HepG2 (cell line): ENCODE data around the gene DIABLO. TPM values are rescaled to one million over a fixed set of nuclear protein-coding genes. Genes with fewer than 3 reads are reported as not detected.

Experiments
- BRF2 ChIP-seq: sonication (generic); formaldehyde crosslinking; IDR thresholded peaks from 2 replicates; pipeline ENCODE4 v1.8.1; 2022; ENCODE audit warnings: mild to moderate bottlenecking, missing genetic modification reagents
- CERS6 ChIP-seq: sonication (generic); formaldehyde crosslinking; IDR thresholded peaks from 2 replicates; pipeline ENCODE4 v1.5.0; 2020; ENCODE audit warnings: missing genetic modification reagents
- HOXD1 ChIP-seq: sonication (generic); formaldehyde crosslinking; IDR thresholded peaks from 2 replicates; pipeline ENCODE4 v1.5.0; 2020; ENCODE audit warnings: missing genetic modification reagents
- MAX ChIP-seq: IDR thresholded peaks from 2 replicates; pipeline ENCODE4 v1.6.1; 2012; ENCODE audit warnings: inconsistent platforms
- REST ChIP-seq, 2 experiments: IDR thresholded peaks; 2 replicates each; pipeline ENCODE4 v1.6.1; 2011 to 2012; ENCODE audit warnings: low read length in 2 of 2, borderline replicate concordance in 1 of 2, low read depth in 1 of 2, mild to moderate bottlenecking in 1 of 2, moderate library complexity in 1 of 2
- SOX6 ChIP-seq, 2 experiments: fragments of 450-650 bp in 1 of 2; sonication (generic) in 1 of 2; formaldehyde crosslinking in 1 of 2; IDR thresholded peaks; 2 replicates each; pipeline versions ENCODE4 v1.4.0 to v1.6.1; 2017 to 2020; ENCODE audit warnings: antibody characterized with exemption in 1 of 2, mild to moderate bottlenecking in 1 of 2, missing genetic modification reagents in 1 of 2
- SP2 ChIP-seq: sonication (generic); formaldehyde crosslinking; IDR thresholded peaks from 2 replicates; pipeline ENCODE4 v1.5.1; 2020; ENCODE audit warnings: mild to moderate bottlenecking, missing genetic modification reagents
- ZFP36L1 ChIP-seq: sonication (generic); formaldehyde crosslinking; IDR thresholded peaks from 2 replicates; pipeline ENCODE4 v1.8.0; 2022; ENCODE audit warnings: mild to moderate bottlenecking, missing genetic modification reagents, moderate library complexity
- ZNF142 ChIP-seq: sonication (generic); formaldehyde crosslinking; IDR thresholded peaks from 2 replicates; pipeline ENCODE4 v1.4.0; 2020; ENCODE audit warnings: missing genetic modification reagents
- ZNF232 ChIP-seq: sonication (generic); formaldehyde crosslinking; IDR thresholded peaks from 2 replicates; pipeline ENCODE4 v1.4.0; 2020; ENCODE audit warnings: missing genetic modification reagents, borderline replicate concordance
- ZNF576 ChIP-seq: sonication (generic); formaldehyde crosslinking; IDR thresholded peaks from 2 replicates; pipeline ENCODE4 v1.4.0; 2020; ENCODE audit warnings: mild to moderate bottlenecking, missing genetic modification reagents
- polyA plus RNA-seq, 8 experiments: library from polyadenylated mRNA; depleted of rRNA in 3 of 8; stranded (reverse) in 7 of 8; unstranded in 1 of 8; fragments of >200 nt; fragmentation: Illumina TruSeq in 4 of 8; extraction: Trizol in 4 of 8; gene quantifications; 2 replicates each; pipeline versions ENCODE4 v1.2.1 to v1.2.3, GENCODE V29; 2011 to 2016; ENCODE audit warnings: low read depth in 4 of 8, missing spikeins in 1 of 8, mixed read lengths in 1 of 8; ENCODE audit not compliant: insufficient read depth in 1 of 8
- total RNA-seq, 5 experiments: library from RNA; depleted of rRNA; stranded (reverse); fragments of >200 nt; fragmentation: Illumina TruSeq; extraction: Trizol; gene quantifications; 2 replicates each; pipeline ENCODE4 v1.2.3, GENCODE V29; 2016; ENCODE audit warnings: low read depth in 1 of 5

The DIABLO gene
- total and polyA plus RNA-seq, 2 of the 13 experiments (the other 11 are each of a cell fraction or from before 2014, with no cell fraction given), result 20.7 to 70.9 TPM

- TF ChIP-seq REST (IDR thresholded peaks at IDR 0.05; ENCODE audit: borderline replicate concordance in 1 of 2, low read depth in 1 of 2, low read length in 2 of 2) (peak in 1 of 2 experiments; percentile 10; a peak in 2 of 4 replicates), SOX6 (IDR thresholded peaks at IDR 0.05) (no peak), SOX6 (CRISPR knock-in tag; IDR thresholded peaks at IDR 0.05) (peak; percentile 66), ZNF142 (CRISPR knock-in tag) (no peak; the same call in 1 of the 2 replicates), ZFP36L1 (CRISPR knock-in tag) (no peak), BRF2 (no peak), SP2 (CRISPR knock-in tag) (peak; percentile 85), CERS6 (CRISPR knock-in tag) (no peak), ZNF232 (CRISPR knock-in tag) (no peak), HOXD1 (CRISPR knock-in tag) (0 out of 2 replicates have a peak, but pooled peaks have one; percentile 40), MAX (peak; percentile 25), ZNF576 (CRISPR knock-in tag) (peak; percentile 86; the same call in 1 of the 2 replicates)
Observed at GRCh38 chr12:122225683-122226365, at the start of gene DIABLO (continued).
